ENCODE data around the gene RTN4IP1. TPM values are rescaled to one million over a fixed set of nuclear protein-coding genes. Genes with fewer than 3 reads are reported as not detected.

The RTN4IP1 gene
- total RNA-seq, 2 donors from 2014 or later, result 5.5 to 7.0 TPM

- Mint-ChIP-seq H3K4me3 (no peak overlapping the region), H3K36me3 (peaks cover 10% of the 10 kb centered on the region), H3K27ac (no peak overlapping the region), H3K27me3 (no peaks in the 10 kb centered on the region), H3K9me3 (no peaks in the 10 kb centered on the region), H3K4me1 (ENCODE audit: low read depth in 2 of 2) (peaks cover 0 to 5% of the 10 kb centered on the region in 2 donors)
- ATAC-seq (no peak), DNase-seq (ENCODE audit: low spot score) (no peak)
These were observed 11.0 kb downstream of the RTN4IP1 start for GRCh38 chr6:106618324-106618723.

- Mint-ChIP-seq H3K4me1 (ENCODE audit: low read depth in 2 of 2) (peaks cover 0 to 5% of the 10 kb centered on the region in 2 donors), H3K27ac (no peak overlapping the region), H3K36me3 (peaks cover 10% of the 10 kb centered on the region), H3K27me3 (no peaks in the 10 kb centered on the region), H3K9me3 (no peaks in the 10 kb centered on the region), H3K4me3 (no peak overlapping the region)
- DNase-seq (ENCODE audit: low spot score) (no peak), ATAC-seq (no peak)
These were observed 11.4 kb downstream of the RTN4IP1 start for GRCh38 chr6:106617857-106618256.

- Mint-ChIP-seq H3K27ac (no peak overlapping the region), H3K27me3 (no peaks in the 10 kb centered on the region), H3K4me1 (ENCODE audit: low read depth in 2 of 2) (peaks cover 0 to 5% of the 10 kb centered on the region in 2 donors), H3K4me3 (no peak overlapping the region), H3K9me3 (no peaks in the 10 kb centered on the region), H3K36me3 (peaks cover 10% of the 10 kb centered on the region)
- ATAC-seq (no peak), DNase-seq (ENCODE audit: low spot score) (no peak)
These were observed 12.0 kb downstream of the RTN4IP1 start for GRCh38 chr6:106617302-106617701.

GRCh38 chr6:106614592-106615257 is 14.6 kb downstream of the RTN4IP1 start:
- no peak for ATAC-seq
- DNase-seq (ENCODE audit: low spot score), result no peak
- H3K9me3 Mint-ChIP-seq, result no peaks in the 10 kb centered on the region
- H3K27ac Mint-ChIP-seq, result no peak overlapping the region
- H3K4me3 Mint-ChIP-seq, result no peak overlapping the region
- peaks cover 10% of the 10 kb centered on the region for H3K36me3 Mint-ChIP-seq
- H3K27me3 Mint-ChIP-seq, result no peaks in the 10 kb centered on the region
- H3K4me1 Mint-ChIP-seq (ENCODE audit: low read depth in 2 of 2), result peaks cover 0 to 5% of the 10 kb centered on the region in 2 donors

GRCh38 chr6:106614166-106614565 is 15.1 kb downstream of the RTN4IP1 start:
- no peaks in the 10 kb centered on the region for H3K9me3 Mint-ChIP-seq
- H3K27ac Mint-ChIP-seq, result no peak overlapping the region
- H3K4me1 Mint-ChIP-seq (ENCODE audit: low read depth in 2 of 2), result peaks cover 0 to 5% of the 10 kb centered on the region in 2 donors
- H3K27me3 Mint-ChIP-seq, result no peaks in the 10 kb centered on the region
- no peak for DNase-seq (ENCODE audit: low spot score)
- ATAC-seq, result no peak
- no peak overlapping the region for H3K4me3 Mint-ChIP-seq
- peaks cover 10% of the 10 kb centered on the region for H3K36me3 Mint-ChIP-seq

- H3K4me3 Mint-ChIP-seq, result no peak overlapping the region
- no peak overlapping the region for H3K27ac Mint-ChIP-seq
- DNase-seq (ENCODE audit: low spot score) (no peak), ATAC-seq (no peak)
- H3K27me3 Mint-ChIP-seq, result no peaks in the 10 kb centered on the region
- H3K9me3 Mint-ChIP-seq, result no peaks in the 10 kb centered on the region
- H3K4me1 Mint-ChIP-seq (ENCODE audit: low read depth in 2 of 2), result peaks cover 4 to 5% of the 10 kb centered on the region in 2 donors
- peaks cover 10% of the 10 kb centered on the region for H3K36me3 Mint-ChIP-seq
These were observed 15.7 kb downstream of the RTN4IP1 start for GRCh38 chr6:106613590-106613989.

- Mint-ChIP-seq H3K36me3 (peaks cover 10% of the 10 kb centered on the region), H3K27ac (no peak overlapping the region)
- no peak for DNase-seq (ENCODE audit: low spot score)
These were observed 16.5 kb downstream of the RTN4IP1 start for GRCh38 chr6:106612671-106613416.

GRCh38 chr6:106611030-106611429 is 18.3 kb downstream of the RTN4IP1 start:
- Mint-ChIP-seq H3K27me3 (no peaks in the 10 kb centered on the region), H3K4me1 (ENCODE audit: low read depth in 2 of 2) (peaks cover 8 to 11% of the 10 kb centered on the region in 2 donors), H3K4me3 (no peak overlapping the region), H3K27ac (no peak overlapping the region), H3K36me3 (peaks cover 10% of the 10 kb centered on the region), H3K9me3 (no peaks in the 10 kb centered on the region)
- ATAC-seq (no peak), DNase-seq (ENCODE audit: low spot score) (no peak)

More at GRCh38 chr6:106612671-106613416, 16.5 kb downstream of the RTN4IP1 start:
- Mint-ChIP-seq H3K27me3 (no peaks in the 10 kb centered on the region), H3K4me1 (ENCODE audit: low read depth in 2 of 2) (peaks cover 8 to 10% of the 10 kb centered on the region in 2 donors), H3K4me3 (no peak overlapping the region), H3K9me3 (no peaks in the 10 kb centered on the region)
- no peak for ATAC-seq

GRCh38 chr6:106609699-106610098 is 19.6 kb downstream of the RTN4IP1 start:
- H3K4me3 Mint-ChIP-seq, result no peak overlapping the region
- ATAC-seq, result no peak
- H3K27me3 Mint-ChIP-seq, result no peaks in the 10 kb centered on the region
- DNase-seq (ENCODE audit: low spot score), result no peak
- H3K27ac Mint-ChIP-seq, result no peak overlapping the region
- H3K36me3 Mint-ChIP-seq, result peaks cover 10% of the 10 kb centered on the region
- peaks cover 8 to 11% of the 10 kb centered on the region in 2 donors for H3K4me1 Mint-ChIP-seq (ENCODE audit: low read depth in 2 of 2)
- H3K9me3 Mint-ChIP-seq, result no peaks in the 10 kb centered on the region

GRCh38 chr6:106608080-106608668 is 21.1 kb downstream of the RTN4IP1 start:
- Mint-ChIP-seq H3K4me1 (ENCODE audit: low read depth in 2 of 2) (peaks cover 6 to 8% of the 10 kb centered on the region in 2 donors), H3K9me3 (no peaks in the 10 kb centered on the region), H3K27ac (peak overlapping the region in 1 of 2 donors; percentile 9), H3K27me3 (no peaks in the 10 kb centered on the region), H3K36me3 (no peaks in the 10 kb centered on the region), H3K4me3 (no peak overlapping the region)
- ATAC-seq (peak; percentile 68 to 73), DNase-seq (ENCODE audit: low spot score) (no peak)

GRCh38 chr6:106600329-106600728 is 29.0 kb downstream of the RTN4IP1 start:
- Mint-ChIP-seq H3K9me3 (no peaks in the 10 kb centered on the region), H3K27ac (no peak overlapping the region), H3K4me3 (no peak overlapping the region), H3K4me1 (ENCODE audit: low read depth in 2 of 2) (no peaks in the 10 kb centered on the region), H3K27me3 (no peaks in the 10 kb centered on the region), H3K36me3 (peaks cover 21% of the 10 kb centered on the region)
- ATAC-seq (no peak), DNase-seq (ENCODE audit: low spot score) (no peak)

- Mint-ChIP-seq H3K4me1 (ENCODE audit: low read depth in 2 of 2) (no peaks in the 10 kb centered on the region), H3K36me3 (peaks cover 21% of the 10 kb centered on the region), H3K4me3 (no peak overlapping the region), H3K27ac (no peak overlapping the region), H3K9me3 (no peaks in the 10 kb centered on the region), H3K27me3 (no peaks in the 10 kb centered on the region)
- no peak for ATAC-seq
- no peak for DNase-seq (ENCODE audit: low spot score)
These were observed 29.9 kb downstream of the RTN4IP1 start for GRCh38 chr6:106599440-106599839.

GRCh38 chr6:106591111-106591825 is 38.0 kb downstream of the RTN4IP1 start:
- ATAC-seq (no peak), DNase-seq (ENCODE audit: low spot score) (no peak)
- Mint-ChIP-seq H3K4me1 (ENCODE audit: low read depth in 2 of 2) (no peaks in the 10 kb centered on the region), H3K27me3 (no peaks in the 10 kb centered on the region), H3K4me3 (no peak overlapping the region), H3K9me3 (no peaks in the 10 kb centered on the region), H3K36me3 (no peaks in the 10 kb centered on the region), H3K27ac (no peak overlapping the region)
